GM18511 (cell line): Measurements from ENCODE around the gene CAPN2.
"Not testable (repeated sequence)": the region's sequence is repeated elsewhere in the genome, so short reads cannot be mapped to it uniquely, and the experiment has no call there.

Experiments
- ATAC-seq: cut with Tn5 transposase; IDR thresholded peaks from one replicate; pipeline ENCODE4 v1.9.1; 2021; ENCODE audit warnings: mild to moderate bottlenecking, moderate library complexity; ENCODE audit not compliant: unreplicated experiment

Gene CAPN2

GRCh38 chr1:223784541-223784940, 72.2 kb downstream of the CAPN2 start:
- ATAC-seq: no peak

DNA sequence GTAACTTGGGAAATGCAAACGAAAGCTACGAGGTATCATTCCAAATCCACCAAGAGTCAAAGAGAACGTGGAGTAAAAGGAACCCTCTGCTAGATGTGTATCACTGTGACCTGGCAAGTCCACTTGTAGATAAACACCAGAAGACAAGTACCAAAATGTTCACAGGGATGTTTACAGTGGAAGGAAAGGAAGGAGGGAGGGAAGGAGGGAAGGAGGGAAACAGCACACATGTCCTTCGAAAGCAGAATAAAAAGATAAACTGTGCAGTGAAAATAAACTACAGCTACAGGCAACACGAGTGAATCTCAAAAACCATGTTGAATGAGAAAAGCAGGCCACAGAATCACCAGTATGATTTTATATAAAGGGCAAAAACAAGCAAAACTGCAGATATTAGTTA, 73.5 kb downstream of the CAPN2 start:
- no peak for ATAC-seq

DNA sequence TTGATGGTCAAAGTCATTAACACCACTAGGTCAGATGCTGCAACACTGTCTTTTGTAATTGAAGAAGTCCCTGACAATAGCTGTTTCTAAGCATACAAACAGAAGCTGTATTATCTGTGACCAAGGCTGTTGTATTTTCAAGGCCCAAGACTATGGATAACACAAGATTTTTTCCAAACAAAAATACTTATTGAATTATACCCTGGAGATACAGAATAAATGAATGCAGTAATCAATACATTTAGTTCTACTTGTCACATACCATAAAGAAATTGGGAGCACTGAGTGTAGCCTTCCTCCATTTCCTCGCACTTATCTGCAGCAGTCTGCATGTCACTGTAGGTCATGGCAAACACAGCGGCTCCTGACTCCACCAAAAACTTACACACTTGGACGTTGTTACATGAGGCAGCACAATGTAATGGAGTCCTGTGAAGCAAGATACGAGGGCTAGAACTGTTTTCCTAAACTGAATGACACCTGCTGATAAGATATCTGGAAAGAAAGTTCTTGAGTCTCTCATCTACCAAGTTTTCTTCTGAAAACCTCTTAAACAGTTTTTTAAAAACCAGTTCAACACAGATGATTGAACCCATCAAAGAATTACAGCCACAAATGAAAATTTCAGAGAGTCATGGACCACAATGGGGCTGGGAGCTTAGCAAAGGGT, 76.5 kb downstream of the CAPN2 start:
- ATAC-seq: no peak

DNA sequence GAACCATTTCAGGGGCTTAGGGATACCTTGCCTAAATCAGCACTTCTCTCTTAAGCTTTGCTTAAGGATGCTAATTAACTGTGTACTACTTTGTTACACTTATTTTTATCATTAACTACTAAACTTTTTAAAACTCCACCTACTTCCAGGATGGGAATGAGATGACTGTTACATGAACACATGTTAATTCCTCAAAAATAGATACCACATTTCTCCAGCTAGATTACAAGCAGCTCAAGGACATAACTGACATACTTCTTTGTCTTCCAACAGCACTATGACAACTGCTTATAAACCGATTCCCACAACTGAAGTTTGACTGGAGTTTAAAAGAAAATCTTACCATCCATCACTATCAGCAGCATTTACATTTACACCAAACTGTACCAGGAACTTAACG, 79.7 kb downstream of the CAPN2 start:
- no peak for ATAC-seq

- ATAC-seq: no peak
These were observed 81.4 kb downstream of the CAPN2 start for GRCh38 chr1:223793716-223794115.

GRCh38 chr1:223794136-223794880, 82.0 kb downstream of the CAPN2 start:
- ATAC-seq: no peak

DNA sequence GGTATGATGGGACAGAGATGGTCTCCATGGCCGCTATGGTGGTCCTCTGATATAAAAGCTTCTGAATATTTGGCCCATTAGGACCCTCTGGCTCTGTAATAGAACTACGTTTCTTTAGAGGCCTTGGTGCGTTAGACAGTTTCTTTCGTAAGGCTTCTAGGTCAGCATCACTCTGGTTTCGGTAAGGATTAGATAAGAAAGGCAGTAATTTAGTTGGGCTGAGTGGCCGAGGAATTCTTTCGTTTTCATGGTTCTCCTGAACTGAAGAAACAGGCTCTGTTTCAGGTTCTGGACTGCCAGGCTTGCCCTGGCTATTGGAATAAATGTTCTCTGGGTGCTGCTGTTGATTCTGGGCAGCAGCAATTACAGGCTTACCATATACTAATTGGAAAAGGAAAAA, 83.9 kb downstream of the CAPN2 start:
- ATAC-seq: no peak

GRCh38 chr1:223802032-223802431, 89.7 kb downstream of the CAPN2 start:
- no peak for ATAC-seq

- no peak for ATAC-seq
These were observed 90.3 kb downstream of the CAPN2 start for GRCh38 chr1:223802602-223803001.

DNA sequence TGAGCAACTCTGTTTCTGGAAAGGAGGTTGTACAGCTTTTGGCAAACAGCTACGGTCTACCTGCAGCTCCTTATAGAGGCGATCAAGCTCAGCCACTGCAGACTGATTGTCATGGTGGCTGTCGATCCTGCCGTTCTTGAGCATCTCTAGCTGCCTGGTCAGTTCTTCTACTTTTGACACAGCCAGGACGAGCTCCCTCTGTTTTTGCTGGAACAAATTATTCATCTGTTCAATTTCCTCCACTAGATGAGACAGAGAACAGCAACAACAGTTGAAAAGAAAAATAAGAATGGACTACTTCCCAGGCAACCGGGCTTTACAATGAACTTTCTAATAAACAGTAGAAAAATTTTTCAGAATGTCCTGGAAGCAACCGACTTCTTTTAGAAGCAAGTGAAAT, 90.9 kb downstream of the CAPN2 start:
- no peak for ATAC-seq

- ATAC-seq: not testable (repeated sequence)
These were observed 97.6 kb downstream of the CAPN2 start for GRCh38 chr1:223809905-223810304.

GRCh38 chr1:223810586-223810985, 98.2 kb downstream of the CAPN2 start:
- no peak for ATAC-seq

DNA sequence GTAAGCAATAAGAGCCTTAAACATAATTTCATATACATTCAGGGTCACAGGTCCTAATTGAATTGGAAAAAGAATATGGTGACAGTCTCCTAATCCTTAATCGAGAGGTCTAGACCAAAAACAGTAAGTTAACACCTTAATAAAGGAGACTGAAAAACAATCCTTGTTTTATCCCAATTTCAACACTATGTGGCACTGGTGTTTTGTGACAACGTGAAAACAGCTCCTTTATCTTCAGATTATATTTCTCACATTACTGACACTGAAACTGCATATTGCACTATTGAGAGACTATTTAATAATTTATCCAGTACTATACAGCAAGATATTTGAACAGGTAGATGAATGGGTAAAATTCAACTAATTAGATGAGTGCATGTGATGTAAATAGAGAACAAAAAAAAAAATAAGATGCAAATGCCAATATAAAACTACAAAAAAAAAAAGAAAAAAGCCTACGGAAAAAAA, 99.3 kb downstream of the CAPN2 start:
- ATAC-seq: no peak

GRCh38 chr1:223813645-223814044, 101.3 kb downstream of the CAPN2 start:
- no peak for ATAC-seq

DNA sequence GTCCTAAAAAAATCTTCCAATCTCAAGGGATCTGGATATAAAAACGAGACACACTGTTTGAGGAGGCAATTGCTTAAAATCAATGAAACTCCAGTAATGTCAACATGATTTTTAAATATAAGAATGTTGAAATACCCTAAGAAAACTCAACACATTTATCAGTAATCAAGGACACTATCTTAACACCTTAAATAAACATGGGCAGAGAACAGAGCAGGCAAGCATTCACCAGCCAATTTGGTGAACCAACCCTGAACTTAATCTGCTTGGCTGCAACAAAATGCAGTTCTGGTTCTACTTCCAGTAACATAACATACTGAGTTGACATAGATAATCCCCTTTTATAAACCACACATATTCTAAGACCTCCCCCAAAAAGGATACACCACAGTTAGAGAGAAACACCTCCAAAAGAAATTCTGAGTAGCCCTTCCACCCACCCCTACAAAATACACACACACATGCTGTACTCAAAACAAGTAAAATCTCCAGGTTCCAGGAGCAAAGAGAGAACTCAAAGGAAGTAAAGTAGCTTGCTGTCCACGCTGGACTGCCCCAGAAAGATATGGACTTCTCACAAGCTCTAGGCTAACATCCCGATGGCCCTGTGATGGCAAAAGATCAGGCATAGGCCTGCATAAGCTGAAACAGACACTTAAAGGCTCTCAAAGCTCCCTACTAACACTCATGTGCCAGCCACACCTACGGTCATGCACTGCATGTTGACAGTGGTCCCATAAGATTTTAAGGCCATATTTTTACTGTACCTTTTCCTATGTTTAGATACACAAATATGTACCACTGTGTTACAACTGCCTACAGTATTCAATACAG, 102.9 kb downstream of the CAPN2 start:
- no peak for ATAC-seq

GRCh38 chr1:223815865-223816264, 103.5 kb downstream of the CAPN2 start:
- no peak for ATAC-seq

DNA sequence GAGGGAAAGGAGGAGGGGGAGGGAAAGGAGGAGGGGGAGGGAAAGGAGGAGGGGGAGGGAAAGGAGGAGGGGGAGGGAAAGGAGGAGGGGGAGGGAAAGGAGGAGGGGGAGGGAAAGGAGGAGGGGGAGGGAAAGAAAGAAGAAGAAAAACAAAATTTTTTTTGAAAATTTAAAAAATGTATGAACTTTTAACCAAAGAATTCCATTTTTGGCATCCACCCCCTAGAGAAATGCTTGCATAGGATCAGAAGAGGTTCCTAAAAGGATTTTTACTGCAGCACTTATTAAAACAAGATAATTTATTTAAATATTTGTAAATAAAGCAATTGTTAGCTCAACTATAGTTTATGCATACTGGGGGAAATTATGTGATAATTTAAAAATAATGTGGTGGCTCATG, 104.9 kb downstream of the CAPN2 start:
- not testable (repeated sequence) for ATAC-seq

DNA sequence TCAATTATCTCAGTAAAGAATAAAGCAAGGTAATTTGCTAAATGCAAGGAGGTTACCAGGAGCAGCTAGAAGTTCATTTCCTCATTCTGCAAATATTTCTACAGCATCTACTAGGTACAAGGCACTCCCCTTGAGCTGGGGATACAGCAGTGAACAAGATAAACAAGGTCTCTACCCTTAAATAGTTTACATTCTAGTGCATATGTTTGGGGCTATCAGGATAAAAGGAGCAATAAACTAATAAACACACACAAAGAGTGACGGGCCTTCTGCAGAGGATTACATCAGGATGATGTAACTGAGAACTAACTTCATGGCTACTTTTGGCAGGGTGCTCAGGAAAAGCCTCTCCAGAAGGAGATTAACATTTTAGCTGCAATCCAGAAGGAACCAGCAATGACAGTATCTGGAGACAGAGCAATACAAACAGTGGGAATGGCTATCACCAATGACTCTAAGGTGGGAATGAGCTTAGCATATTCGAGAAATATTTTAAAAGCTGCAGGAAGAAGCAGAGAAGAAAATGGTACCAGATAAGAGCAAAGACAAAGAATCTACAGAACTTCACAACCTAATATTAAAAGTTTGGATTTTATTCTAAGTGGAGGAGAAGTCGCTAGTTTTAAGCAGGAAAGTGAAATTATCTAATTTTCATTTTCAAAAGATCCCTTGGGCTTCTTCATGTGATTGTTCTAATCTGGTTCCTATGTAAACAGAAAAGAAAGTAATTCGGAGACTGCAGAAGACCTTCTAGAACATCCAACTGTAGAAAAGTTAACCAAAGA, 107.6 kb downstream of the CAPN2 start:
- no peak for ATAC-seq

GRCh38 chr1:223820515-223820858, 108.1 kb downstream of the CAPN2 start:
- ATAC-seq: no peak

DNA sequence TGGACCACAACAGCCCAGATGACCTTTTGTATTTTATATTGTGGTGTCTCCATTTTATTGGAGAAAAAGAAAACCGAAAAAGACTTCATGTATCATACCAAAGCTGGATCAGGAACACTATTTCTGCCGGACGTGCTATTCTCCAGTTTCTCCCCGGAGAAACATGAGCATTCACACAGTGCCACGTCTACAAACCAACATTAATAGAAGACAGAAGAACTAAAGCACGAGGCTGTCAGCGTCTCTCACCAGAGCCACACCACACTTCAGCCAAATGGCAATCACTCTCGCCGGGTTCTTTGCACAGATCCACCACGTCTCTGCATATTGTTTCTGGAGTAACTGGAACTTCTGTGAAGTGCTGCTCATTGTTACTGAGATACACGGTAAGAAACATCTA, 108.6 kb downstream of the CAPN2 start:
- ATAC-seq: no peak

- ATAC-seq: no peak
These were observed 111.9 kb downstream of the CAPN2 start for GRCh38 chr1:223824287-223824686.
